Measurements from ENCODE around the gene GLIPR2. TPM values are rescaled to one million over a fixed set of nuclear protein-coding genes. Genes with fewer than 3 reads are reported as not detected.

GLIPR2 gene
- total and polyA plus RNA-seq, 4 donors: 17.4 to 112 (median 75.8) TPM

DNA sequence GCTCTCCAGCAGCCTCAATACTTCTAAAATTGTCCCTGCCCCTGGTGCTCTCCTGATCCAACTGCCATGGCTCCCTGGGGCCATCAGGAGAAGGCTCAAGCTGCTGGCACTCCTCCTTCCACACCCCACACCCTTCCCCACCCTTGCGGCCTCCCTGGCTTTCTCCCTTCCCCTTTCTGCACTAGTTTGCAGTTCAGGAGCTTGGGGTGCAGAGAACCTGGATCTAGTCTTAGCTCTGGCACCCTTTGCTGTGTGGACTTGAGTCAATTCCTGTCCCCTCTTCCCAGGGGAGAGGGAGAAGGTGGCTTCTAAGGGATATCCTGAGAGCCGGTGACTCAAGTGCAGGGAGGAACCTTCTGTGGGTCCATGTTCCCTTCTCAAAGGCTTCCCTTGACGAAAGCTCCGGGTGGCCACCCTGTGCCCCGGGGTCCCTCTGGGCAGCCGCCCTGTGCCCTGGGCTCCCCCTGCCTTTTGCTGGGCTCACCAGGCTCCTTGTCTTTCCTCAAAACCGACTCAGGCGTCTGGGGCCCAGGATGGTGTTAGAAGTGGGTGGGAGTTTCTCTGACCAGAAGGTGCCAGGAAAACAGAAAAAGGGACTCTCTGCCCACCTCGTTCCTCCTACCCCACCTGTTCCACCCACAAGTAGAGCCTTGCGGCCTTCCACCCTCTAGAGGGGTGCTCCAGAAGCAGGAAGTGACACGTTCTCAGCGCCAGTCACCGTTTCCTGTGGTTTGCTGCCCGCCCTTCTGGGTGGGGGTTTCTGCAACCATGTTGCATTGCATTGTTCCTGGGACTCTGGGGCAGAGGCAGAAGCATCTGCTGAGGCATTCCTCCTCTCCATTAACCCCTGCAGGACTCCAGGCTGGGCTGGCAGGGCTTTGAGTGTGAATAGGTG lies 15.0 kb downstream of the GLIPR2 start:
- peak overlapping the region; percentile 47 to 85 for H3K27ac ChIP-seq (ENCODE audit: low read depth in 1 of 2, low read length in 1 of 2)
- peaks cover 0 to 3% (median under 1%) of the 10 kb centered on the region in 4 donors for H3K36me3 ChIP-seq (ENCODE audit: control insufficient read depth in 4 of 4, insufficient read depth in 4 of 4, low read length in 4 of 4)
- no peaks in the 10 kb centered on the region for H3K27me3 ChIP-seq (ENCODE audit: control insufficient read depth in 3 of 3, insufficient read depth in 3 of 3, low read length in 2 of 3)
- no peak overlapping the region for H3K9ac ChIP-seq (ENCODE audit: insufficient read depth in 1 of 2, low read length in 2 of 2)
- peak in 2 of 3 donors; percentile 23 to 44 for DNase-seq
- H3K4me3 ChIP-seq: no peak overlapping the region
- peak; percentile 71 for ATAC-seq (ENCODE audit: insufficient read depth, low FRiP score)
- H3K4me1 ChIP-seq (ENCODE audit: control insufficient read depth in 5 of 5, insufficient read depth in 5 of 5, low read length in 5 of 5): peaks cover 0 to 14% (median 10%) of the 10 kb centered on the region in 5 donors
- H3K9me3 ChIP-seq (ENCODE audit: control insufficient read depth in 4 of 4, insufficient read depth in 3 of 4, low read length in 3 of 4): peaks cover 0 to 2% (median 0%) of the 10 kb centered on the region in 4 donors
- 26 to 49% methylated on average over 14 of the region's 14 CpGs for WGBS, 2 donors
- TF ChIP-seq, protein P1, sequence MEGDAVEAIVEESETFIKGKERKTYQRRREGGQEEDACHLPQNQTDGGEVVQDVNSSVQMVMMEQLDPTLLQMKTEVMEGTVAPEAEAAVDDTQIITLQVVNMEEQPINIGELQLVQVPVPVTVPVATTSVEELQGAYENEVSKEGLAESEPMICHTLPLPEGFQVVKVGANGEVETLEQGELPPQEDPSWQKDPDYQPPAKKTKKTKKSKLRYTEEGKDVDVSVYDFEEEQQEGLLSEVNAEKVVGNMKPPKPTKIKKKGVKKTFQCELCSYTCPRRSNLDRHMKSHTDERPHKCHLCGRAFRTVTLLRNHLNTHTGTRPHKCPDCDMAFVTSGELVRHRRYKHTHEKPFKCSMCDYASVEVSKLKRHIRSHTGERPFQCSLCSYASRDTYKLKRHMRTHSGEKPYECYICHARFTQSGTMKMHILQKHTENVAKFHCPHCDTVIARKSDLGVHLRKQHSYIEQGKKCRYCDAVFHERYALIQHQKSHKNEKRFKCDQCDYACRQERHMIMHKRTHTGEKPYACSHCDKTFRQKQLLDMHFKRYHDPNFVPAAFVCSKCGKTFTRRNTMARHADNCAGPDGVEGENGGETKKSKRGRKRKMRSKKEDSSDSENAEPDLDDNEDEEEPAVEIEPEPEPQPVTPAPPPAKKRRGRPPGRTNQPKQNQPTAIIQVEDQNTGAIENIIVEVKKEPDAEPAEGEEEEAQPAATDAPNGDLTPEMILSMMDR (IDR thresholded peaks at IDR 0.05; ENCODE audit: control extremely low read depth, extremely low read depth): no peak

DNA sequence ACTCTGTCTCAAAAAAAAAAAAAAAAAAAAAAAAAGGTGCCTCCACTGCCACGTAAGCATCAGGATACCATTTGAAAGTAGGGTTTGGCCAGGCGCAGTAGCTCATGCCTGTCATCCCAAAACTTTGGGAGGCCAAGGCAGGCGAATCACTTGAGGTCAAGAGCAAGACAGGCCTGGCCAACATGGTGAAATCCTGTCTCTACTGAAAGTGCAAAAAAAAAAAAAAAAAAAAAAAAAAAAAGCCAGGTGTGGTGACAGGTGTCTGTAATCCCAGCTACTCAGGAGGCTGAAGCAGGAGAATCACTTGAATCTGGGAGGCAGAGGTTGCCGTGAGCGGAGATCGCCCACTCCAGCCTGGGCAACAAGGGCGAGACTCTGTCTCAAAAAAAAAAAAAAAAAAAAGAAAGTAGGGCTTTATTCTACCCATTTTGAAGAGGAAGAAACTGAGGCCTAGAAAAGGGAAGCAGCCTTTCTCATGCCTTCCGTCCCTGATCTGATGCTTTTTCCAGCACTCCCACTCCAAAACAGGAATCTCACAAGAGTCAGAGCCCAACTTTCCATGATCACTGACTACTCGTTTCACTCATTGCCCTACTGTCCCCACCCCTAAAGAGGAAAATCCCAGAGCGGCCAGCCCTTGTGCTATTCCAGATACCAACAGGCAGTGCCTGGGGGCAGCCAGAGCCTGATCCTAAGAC lies 16.4 kb downstream of the GLIPR2 start:
- TF ChIP-seq, protein P1 (IDR thresholded peaks at IDR 0.05; ENCODE audit: control extremely low read depth, extremely low read depth): no peak
- Histone ChIP-seq H3K9ac (ENCODE audit: insufficient read depth in 1 of 2, low read length in 2 of 2) (no peak overlapping the region), H3K27me3 (ENCODE audit: control insufficient read depth in 3 of 3, insufficient read depth in 3 of 3, low read length in 2 of 3) (no peaks in the 10 kb centered on the region), H3K4me1 (ENCODE audit: control insufficient read depth in 5 of 5, insufficient read depth in 5 of 5, low read length in 5 of 5) (peaks cover 0 to 14% (median 7%) of the 10 kb centered on the region in 5 donors), H3K4me3 (no peak overlapping the region), H3K27ac (ENCODE audit: low read depth in 1 of 2, low read length in 1 of 2) (peak overlapping the region in 1 of 2 donors; percentile 23), H3K36me3 (ENCODE audit: control insufficient read depth in 4 of 4, insufficient read depth in 4 of 4, low read length in 4 of 4) (peaks cover 0 to 3% (median under 1%) of the 10 kb centered on the region in 4 donors), H3K9me3 (ENCODE audit: control insufficient read depth in 4 of 4, insufficient read depth in 3 of 4, low read length in 3 of 4) (peaks cover 0 to 2% (median 0%) of the 10 kb centered on the region in 4 donors)
- 88 to 89% methylated on average over 10 of the region's 10 CpGs for WGBS, 2 donors
- no peak for ATAC-seq (ENCODE audit: insufficient read depth, low FRiP score)
- DNase-seq: no peak

DNA sequence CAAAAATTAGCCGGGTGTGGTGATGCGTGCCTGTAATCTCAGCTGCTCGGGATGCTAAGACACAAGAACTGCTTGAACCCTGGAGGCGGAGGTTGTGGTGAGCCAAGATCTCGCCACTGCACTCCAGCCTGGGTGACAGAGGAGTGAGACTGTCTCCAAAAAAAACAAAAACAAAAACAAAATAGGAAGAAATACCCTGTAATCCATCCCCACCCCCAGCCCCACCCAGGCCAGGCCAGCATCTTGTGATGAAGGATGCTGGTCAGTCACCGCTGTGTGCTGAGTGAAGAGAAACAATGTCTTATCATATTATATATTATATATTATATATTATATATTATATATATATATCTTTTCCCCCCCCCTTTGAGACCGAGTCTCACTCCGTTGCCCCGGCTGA lies 17.2 kb downstream of the GLIPR2 start:
- TF ChIP-seq, protein P1 (IDR thresholded peaks at IDR 0.05; ENCODE audit: control extremely low read depth, extremely low read depth): no peak

More for the DNA sequence above, 17.2 kb downstream of the GLIPR2 start:
- ATAC-seq (ENCODE audit: insufficient read depth, low FRiP score): no peak
- no peak overlapping the region for H3K4me3 ChIP-seq
- peaks cover 0 to 3% (median under 1%) of the 10 kb centered on the region in 4 donors for H3K36me3 ChIP-seq (ENCODE audit: control insufficient read depth in 4 of 4, insufficient read depth in 4 of 4, low read length in 4 of 4)
- DNase-seq: no peak
- H3K27me3 ChIP-seq (ENCODE audit: control insufficient read depth in 3 of 3, insufficient read depth in 3 of 3, low read length in 2 of 3): no peaks in the 10 kb centered on the region
- peaks cover 0 to 10% (median 7%) of the 10 kb centered on the region in 5 donors for H3K4me1 ChIP-seq (ENCODE audit: control insufficient read depth in 5 of 5, insufficient read depth in 5 of 5, low read length in 5 of 5)
- peaks cover 0 to 2% (median 0%) of the 10 kb centered on the region in 4 donors for H3K9me3 ChIP-seq (ENCODE audit: control insufficient read depth in 4 of 4, insufficient read depth in 3 of 4, low read length in 3 of 4)
- no peak overlapping the region for H3K9ac ChIP-seq (ENCODE audit: insufficient read depth in 1 of 2, low read length in 2 of 2)
- 73 to 76% methylated on average over 9 of the region's 9 CpGs for WGBS, 2 donors
- no peak overlapping the region for H3K27ac ChIP-seq (ENCODE audit: low read depth in 1 of 2, low read length in 1 of 2)
